ENCODE results near the gene GID8. TPM values are rescaled to one million over a fixed set of nuclear protein-coding genes. Genes with fewer than 3 reads are reported as not detected.

The GID8 gene
- total and polyA plus RNA-seq, 11 donors = 6.2 to 22.2 (median 15.9) TPM

GRCh38 chr20:62969939-62970306 lies 32.0 kb downstream of the GID8 start:
- H3K27me3 ChIP-seq = peaks cover 16 to 41% (median 23%) of the 10 kb centered on the region in 9 donors

GRCh38 chr20:62970307-62971210 lies 32.6 kb downstream of the GID8 start:
- no peak overlapping the region for H3K27ac ChIP-seq
- peaks cover 0 to 12% (median 6%) of the 10 kb centered on the region in 12 donors for H3K4me1 ChIP-seq
- TF ChIP-seq CTCF (IDR thresholded peaks at IDR 0.05) (no peak), POLR2A (IDR thresholded peaks at IDR 0.05) (no peak)
- WGBS, 4 donors = 67 to 81% (median 70%) methylated on average over 5 to 33 of the region's 33 CpGs
- no peaks in the 10 kb centered on the region for H3K9me3 ChIP-seq
- intact Hi-C loops (cut with DNase I) = no loop called here
- peaks cover 21 to 47% (median 29%) of the 10 kb centered on the region in 9 donors for H3K27me3 ChIP-seq
- H3K36me3 ChIP-seq = no peaks in the 10 kb centered on the region
- DNase-seq (no peak), ATAC-seq (no peak)
- no peak overlapping the region for H3K4me3 ChIP-seq

More at GRCh38 chr20:62969939-62970306, 32.0 kb downstream of the GID8 start:
- no peak for ATAC-seq
- 76 to 89% (median 78%) methylated on average over 6 to 8 of the region's 8 CpGs for WGBS, 4 donors
- DNase-seq = no peak
- no peak for TF ChIP-seq CTCF (IDR thresholded peaks at IDR 0.05)
- TF ChIP-seq POLR2A (IDR thresholded peaks at IDR 0.05) = no peak
- Histone ChIP-seq H3K27ac (no peak overlapping the region), H3K36me3 (no peaks in the 10 kb centered on the region), H3K4me3 (no peak overlapping the region), H3K9me3 (no peaks in the 10 kb centered on the region), H3K4me1 (peaks cover 0 to 12% (median 6%) of the 10 kb centered on the region in 12 donors)
- intact Hi-C loops (cut with DNase I) = no loop called here

- intact Hi-C loops (cut with DNase I) = no loop called here
- no peaks in the 10 kb centered on the region for H3K9me3 ChIP-seq
- peaks cover 21 to 55% (median 32%) of the 10 kb centered on the region in 9 donors for H3K27me3 ChIP-seq
- H3K4me3 ChIP-seq = no peak overlapping the region
- H3K36me3 ChIP-seq = no peaks in the 10 kb centered on the region
- 66 to 83% (median 73%) methylated on average over 9 to 10 of the region's 10 CpGs for WGBS, 4 donors
- H3K4me1 ChIP-seq = peaks cover 0 to 12% (median 6%) of the 10 kb centered on the region in 12 donors
- H3K27ac ChIP-seq = no peak overlapping the region
- DNase-seq (no peak), ATAC-seq (no peak)
- TF ChIP-seq CTCF (IDR thresholded peaks at IDR 0.05) (no peak), POLR2A (IDR thresholded peaks at IDR 0.05) (no peak)
Measured at GRCh38 chr20:62971211-62971949, 33.4 kb downstream of the GID8 start.
